Neuronal stem cell (in vitro differentiated cells): Measurements from ENCODE around the gene GRIK2.

Experiments used
- DNase-seq: peaks from one replicate; pipeline ENCODE4 v3.0.0-alpha.2; 2013; ENCODE audit warnings: low spot score
- H2AFZ ChIP-seq: one replicate; pipeline ENCODE4 v1.6.1; 2013; ENCODE audit warnings: mild to moderate bottlenecking, low read length, inconsistent platforms
- H2AK5ac ChIP-seq: 2 replicates; pipeline ENCODE4 v1.6.1; 2013; ENCODE audit warnings: low read depth, mild to moderate bottlenecking, inconsistent platforms, low read length, moderate library complexity, mixed read lengths
- H2BK120ac ChIP-seq: 2 replicates; pipeline ENCODE4 v1.6.1; 2013; ENCODE audit warnings: low read depth, mild to moderate bottlenecking, inconsistent platforms, low read length, moderate library complexity, mixed read lengths
- H2BK12ac ChIP-seq: one replicate; pipeline ENCODE4 v1.6.1; 2013; ENCODE audit warnings: low read length, inconsistent platforms
- H2BK15ac ChIP-seq: 2 replicates; pipeline ENCODE4 v1.6.1; 2013; ENCODE audit warnings: mild to moderate bottlenecking, low read length, inconsistent platforms, mixed read lengths
- H2BK5ac ChIP-seq: one replicate; pipeline ENCODE4 v1.6.1; 2013; ENCODE audit warnings: inconsistent platforms, mild to moderate bottlenecking, low read length, moderate library complexity
- H3K14ac ChIP-seq: one replicate; pipeline ENCODE4 v1.6.1; 2013; ENCODE audit warnings: low read length, inconsistent platforms
- H3K18ac ChIP-seq: 2 replicates; pipeline ENCODE4 v1.6.1; 2013; ENCODE audit warnings: low read length, inconsistent platforms
- H3K23ac ChIP-seq: 2 replicates; pipeline ENCODE4 v1.6.1; 2013; ENCODE audit warnings: low read depth, mild to moderate bottlenecking, mixed read lengths, low read length, inconsistent platforms; ENCODE audit not compliant: poor library complexity
- H3K27ac ChIP-seq: replicated peaks from 3 replicates; pipeline ENCODE4 v1.5.1; 2013; ENCODE audit warnings: low read length, inconsistent platforms
- H3K27me3 ChIP-seq, 3 experiments: 2 replicates each; pipeline ENCODE4 v1.6.1; 2013; ENCODE audit warnings: low read length in 3 of 3, mild to moderate bottlenecking in 2 of 3, inconsistent platforms in 1 of 3, low read depth in 1 of 3, mixed read lengths in 1 of 3, moderate library complexity in 1 of 3; ENCODE audit not compliant: control insufficient read depth in 3 of 3, insufficient read depth in 3 of 3
- H3K36me3 ChIP-seq, 2 donors: replicated peaks in 1 of 2; 2 replicates each; pipeline ENCODE4 v1.6.1; 2013; ENCODE audit warnings: low read length in 2 of 2; ENCODE audit not compliant: control insufficient read depth in 2 of 2, insufficient read depth in 2 of 2
- H3K4ac ChIP-seq: 2 replicates; pipeline ENCODE4 v1.6.1; 2013; ENCODE audit warnings: inconsistent platforms, mild to moderate bottlenecking, low read length, moderate library complexity
- H3K4me1 ChIP-seq, 2 donors: 1 replicate in 1 of 2; 2 replicates in 1 of 2; pipeline ENCODE4 v1.6.1; 2013; ENCODE audit warnings: low read length in 2 of 2, low read depth in 1 of 2; ENCODE audit not compliant: control insufficient read depth in 2 of 2, insufficient read depth in 1 of 2
- H3K4me2 ChIP-seq: one replicate; pipeline ENCODE4 v1.6.1; 2013; ENCODE audit warnings: mild to moderate bottlenecking, low read length, inconsistent platforms; ENCODE audit not compliant: insufficient read depth, poor library complexity, severe bottlenecking
- H3K4me3 ChIP-seq, 2 donors: 2 replicates each; pipeline ENCODE4 v1.5.1; 2013; ENCODE audit warnings: low read length in 2 of 2, mild to moderate bottlenecking in 2 of 2, inconsistent platforms in 1 of 2, moderate library complexity in 1 of 2
- H3K79me1 ChIP-seq: one replicate; pipeline ENCODE4 v1.6.1; 2013; ENCODE audit warnings: low read depth, mild to moderate bottlenecking, inconsistent platforms, low read length, moderate library complexity
- H3K9ac ChIP-seq: one replicate; pipeline ENCODE4 v1.6.1; 2013; ENCODE audit warnings: mild to moderate bottlenecking, low read depth, low read length, inconsistent platforms; ENCODE audit not compliant: poor library complexity
- H3K9me3 ChIP-seq, 2 donors: replicated peaks in 1 of 2; 2 replicates each; pipeline versions ENCODE3 to v1.6.1; 2013; ENCODE audit warnings: low read length in 2 of 2, mild to moderate bottlenecking in 2 of 2, inconsistent platforms in 1 of 2, low read depth in 1 of 2, mixed read lengths in 1 of 2, moderate library complexity in 1 of 2; ENCODE audit not compliant: control insufficient read depth in 2 of 2, insufficient read depth in 1 of 2
- H4K8ac ChIP-seq: one replicate; pipeline ENCODE4 v1.6.1; 2013; ENCODE audit warnings: low read depth, mild to moderate bottlenecking, inconsistent platforms, low read length, moderate library complexity
- H4K91ac ChIP-seq: one replicate; pipeline ENCODE4 v1.6.1; 2013; ENCODE audit warnings: low read length, low read depth, mild to moderate bottlenecking, inconsistent platforms; ENCODE audit not compliant: poor library complexity
- WGBS, 2 donors: extraction: QIAGEN DNeasy Blood & Tissue Kit; methylation state at CpG; one replicate each; pipeline ENCODE4 v1.1.7; 2013; ENCODE audit warnings: missing lambda C conversion rate in 2 of 2, mixed read lengths in 1 of 2; ENCODE audit not compliant: insufficient read length in 2 of 2, insufficient replicate concordance in 1 of 2; ENCODE audit errors: extremely low coverage in 2 of 2; 5-methylcytosine and 5-hydroxymethylcytosine counted together

The GRIK2 gene

DNA sequence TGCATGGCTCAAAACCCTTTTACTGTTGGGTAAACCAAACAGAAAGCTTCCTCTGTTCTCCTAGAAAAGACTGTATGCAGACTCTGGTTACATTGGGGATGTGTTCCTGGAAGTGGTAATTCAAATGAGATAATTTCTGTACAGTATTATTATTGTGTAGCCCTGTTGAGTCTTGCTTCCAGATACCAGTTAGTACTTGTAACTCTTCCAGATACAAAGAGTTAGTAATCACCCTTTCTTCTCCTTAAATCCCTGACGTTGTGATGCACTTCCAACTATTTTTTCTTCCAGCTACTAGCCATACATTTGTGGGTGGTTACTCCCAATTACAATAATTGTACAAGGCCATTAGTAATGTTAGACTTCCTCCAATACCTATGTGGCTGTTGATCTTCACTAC, 42.3 kb upstream of the GRIK2 start:
- DNase-seq = no peak
- H3K9ac ChIP-seq = no peak overlapping the region
- no peak overlapping the region for H3K4ac ChIP-seq
- no peak overlapping the region for H2AK5ac ChIP-seq
- no peak overlapping the region for H3K27ac ChIP-seq
- no peak overlapping the region for H2AFZ ChIP-seq
- H2BK5ac ChIP-seq = no peak overlapping the region
- H2BK12ac ChIP-seq = no peak overlapping the region
- no peaks in the 10 kb centered on the region for H3K79me1 ChIP-seq
- no peak overlapping the region for H3K14ac ChIP-seq
- no peak overlapping the region for H3K4me3 ChIP-seq
- no peaks in the 10 kb centered on the region for H3K9me3 ChIP-seq
- no peak overlapping the region for H3K18ac ChIP-seq
- no peaks in the 10 kb centered on the region for H3K4me1 ChIP-seq
- no peaks in the 10 kb centered on the region for H3K27me3 ChIP-seq
- H3K4me2 ChIP-seq = no peak overlapping the region
- H4K91ac ChIP-seq = no peak overlapping the region
- H2BK120ac ChIP-seq = no peak overlapping the region
- no peak overlapping the region for H4K8ac ChIP-seq
- H3K36me3 ChIP-seq = no peaks in the 10 kb centered on the region
- no peak overlapping the region for H3K23ac ChIP-seq
- no peak overlapping the region for H2BK15ac ChIP-seq
- WGBS, 2 donors = no CpG with 5 or more reads among the region's 1 CpG

DNA sequence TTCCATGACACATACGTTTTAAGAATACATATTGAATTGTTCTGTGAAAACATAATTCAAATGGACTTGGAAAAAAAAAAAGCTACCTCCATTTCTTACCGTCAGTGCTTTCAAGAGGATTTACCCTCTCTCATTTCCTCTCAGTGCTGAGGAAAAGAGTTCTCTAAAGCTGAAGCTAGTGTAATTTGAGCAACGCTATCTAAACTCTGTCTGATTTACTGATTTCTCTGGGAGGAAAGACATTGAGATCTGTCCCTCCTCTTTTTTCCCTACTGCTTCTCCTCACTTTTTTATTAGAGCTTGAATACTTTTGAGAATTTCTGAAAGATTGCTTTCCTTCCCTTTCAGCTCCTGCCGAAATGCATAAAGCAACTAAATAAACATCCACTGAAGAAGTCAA, 41.2 kb upstream of the GRIK2 start:
- Histone ChIP-seq H3K9ac (no peak overlapping the region), H3K27me3 (no peaks in the 10 kb centered on the region), H2BK5ac (no peak overlapping the region), H3K4ac (no peak overlapping the region), H4K8ac (no peak overlapping the region), H2BK120ac (no peak overlapping the region), H2BK12ac (no peak overlapping the region), H3K79me1 (no peaks in the 10 kb centered on the region), H2AK5ac (no peak overlapping the region), H2AFZ (no peak overlapping the region), H3K4me3 (no peak overlapping the region), H4K91ac (no peak overlapping the region), H2BK15ac (no peak overlapping the region), H3K9me3 (no peaks in the 10 kb centered on the region), H3K14ac (no peak overlapping the region), H3K4me2 (no peak overlapping the region), H3K23ac (no peak overlapping the region), H3K18ac (no peak overlapping the region), H3K27ac (no peak overlapping the region), H3K4me1 (no peaks in the 10 kb centered on the region), H3K36me3 (no peaks in the 10 kb centered on the region)
- DNase-seq = no peak
- WGBS, 2 donors = no CpG with 5 or more reads among the region's 4 CpGs

DNA sequence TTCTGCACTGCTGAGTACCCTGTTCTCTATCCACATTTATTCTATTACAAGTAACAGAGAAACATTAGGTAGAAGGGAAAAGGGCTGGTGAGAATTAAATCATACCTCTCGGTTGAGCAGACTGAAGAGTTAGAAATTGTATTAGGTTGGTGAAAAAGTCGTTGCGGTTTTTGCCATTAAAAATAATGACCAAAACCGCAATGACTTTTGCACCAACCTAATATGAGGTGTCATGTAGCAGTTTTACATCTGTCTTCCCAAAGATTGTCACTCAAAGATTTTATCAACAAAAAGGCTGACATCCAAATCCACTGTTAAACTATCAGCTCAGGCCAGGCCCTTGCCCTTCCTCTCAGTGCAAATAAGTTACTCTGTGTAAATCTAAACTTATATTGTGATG, 28.3 kb upstream of the GRIK2 start:
- Histone ChIP-seq H3K27ac (no peak overlapping the region), H3K9me3 (no peaks in the 10 kb centered on the region), H3K4me3 (no peak overlapping the region), H3K27me3 (no peaks in the 10 kb centered on the region), H2BK12ac (no peak overlapping the region), H2AK5ac (no peak overlapping the region), H3K18ac (no peak overlapping the region), H2BK5ac (no peak overlapping the region), H2BK15ac (no peak overlapping the region), H2AFZ (no peak overlapping the region), H3K14ac (no peak overlapping the region), H3K4me1 (no peaks in the 10 kb centered on the region), H3K4ac (no peak overlapping the region), H4K8ac (no peak overlapping the region), H3K36me3 (no peaks in the 10 kb centered on the region), H3K9ac (no peak overlapping the region), H4K91ac (no peak overlapping the region), H3K23ac (no peak overlapping the region), H2BK120ac (no peak overlapping the region), H3K4me2 (no peak overlapping the region), H3K79me1 (no peaks in the 10 kb centered on the region)
- whole genome bisulfite sequencing, 2 donors = no CpG with 5 or more reads among the region's 4 CpGs
- no peak for DNase-seq

DNA sequence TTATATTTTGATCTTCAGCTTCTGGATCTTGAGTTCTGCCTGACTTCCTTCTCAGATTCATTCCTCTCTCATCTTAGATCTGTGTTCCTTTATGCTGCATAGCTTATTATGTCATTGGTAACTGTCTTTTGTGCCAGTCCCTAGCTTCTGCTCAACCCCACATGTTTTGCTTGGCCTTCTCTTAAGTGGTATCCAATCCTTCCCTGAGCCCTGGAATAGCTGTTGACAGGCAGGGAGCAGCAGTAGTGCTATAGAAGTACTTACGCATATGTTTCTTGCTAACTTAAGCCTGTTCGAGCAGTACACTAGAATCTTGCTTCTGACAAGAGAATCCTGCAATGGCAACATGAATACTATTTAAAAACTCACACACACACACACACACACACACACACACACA, 13.6 kb upstream of the GRIK2 start:
- no peak overlapping the region for H2BK5ac ChIP-seq
- no peak overlapping the region for H3K14ac ChIP-seq
- no peak overlapping the region for H2BK120ac ChIP-seq
- H3K23ac ChIP-seq = no peak overlapping the region
- no peak overlapping the region for H3K18ac ChIP-seq
- H3K4me3 ChIP-seq = no peak overlapping the region
- H3K79me1 ChIP-seq = no peaks in the 10 kb centered on the region
- no peaks in the 10 kb centered on the region for H3K4me1 ChIP-seq
- H2AK5ac ChIP-seq = no peak overlapping the region
- H3K27ac ChIP-seq = no peak overlapping the region
- no peak overlapping the region for H2BK15ac ChIP-seq
- H4K8ac ChIP-seq = no peak overlapping the region
- no peak overlapping the region for H3K4me2 ChIP-seq
- no CpG with 5 or more reads among the region's 2 CpGs for WGBS, 2 donors
- H3K36me3 ChIP-seq = no peaks in the 10 kb centered on the region
- DNase-seq = no peak
- no peaks in the 10 kb centered on the region for H3K27me3 ChIP-seq
- H3K9me3 ChIP-seq = no peaks in the 10 kb centered on the region
- H4K91ac ChIP-seq = no peak overlapping the region
- no peak overlapping the region for H3K4ac ChIP-seq
- no peak overlapping the region for H2AFZ ChIP-seq
- no peak overlapping the region for H2BK12ac ChIP-seq
- H3K9ac ChIP-seq = no peak overlapping the region
